K562 (cell line): ENCODE results near the gene SPATS2. TPM values are rescaled to one million over a fixed set of nuclear protein-coding genes. Genes with fewer than 3 reads are reported as not detected.

Experiments used
- ATAC-seq: fragments of 200-7000 bp; cut with Tn5 transposase; 3 replicates; pipeline ENCODE4 v1.9.1; 2020; ENCODE audit warnings: moderate library complexity
- BruUV-seq: library from RNA; stranded (reverse); fragments of 400-500 nt; replicated peaks from 2 replicates; lab custom pipeline; 2021; lab: Mats Ljungman, UMichigan
- CTCF ChIA-PET: fragments of 300-600 bp; formaldehyde crosslinking; extraction: SDS; loops from one replicate; lab custom pipeline; 2021; ENCODE audit warnings: low intra/inter-chr PET ratio; lab: Yijun Ruan, JAX
- POLR2A ChIA-PET: fragments of 300-600, 350-650 bp; sonication (Branson Sonifier 250); formaldehyde crosslinking; extraction: SDS; loops from one replicate; lab custom pipeline; 2021; ENCODE audit warnings: antibody characterized with exemption, inconsistent platforms; lab: Yijun Ruan, JAX
- DNase-seq, 4 experiments: peaks; one replicate each; pipeline versions ENCODE4 v3.0.0 to v3.0.0-alpha.2; 2011 to 2018; ENCODE audit warnings: low spot score in 3 of 4, mixed read lengths in 3 of 4; ENCODE audit errors: extremely low read depth in 1 of 4
- FAIRE-seq: peaks from 2 replicates; lab custom pipeline; 2011; peaks lifted over from hg19 to GRCh38; lab: Jason Lieb, UNC
- H2AFZ ChIP-seq: 2 replicates; pipeline ENCODE4 v1.6.0; 2011; ENCODE audit warnings: low read depth, low read length, control low read depth, inconsistent platforms
- H3K27ac ChIP-seq: fragments of 200-600 bp; 3 replicates; pipeline ENCODE4 v1.8.0; 2011; ENCODE audit warnings: low read depth, mild to moderate bottlenecking, control low read depth, inconsistent platforms, low read length, moderate library complexity, mixed read lengths; ENCODE audit errors: extremely low read depth
- H3K27me3 ChIP-seq, 2 experiments: fragments of 300-600 bp in 1 of 2; 2 replicates in 1 of 2; 3 replicates in 1 of 2; pipeline versions ENCODE4 v1.6.0 to v1.8.0; 2011; ENCODE audit warnings: inconsistent platforms in 2 of 2, low read length in 2 of 2, mild to moderate bottlenecking in 1 of 2, mixed read lengths in 1 of 2, moderate library complexity in 1 of 2; ENCODE audit not compliant: control insufficient read depth in 2 of 2, insufficient read depth in 2 of 2
- H3K36me3 ChIP-seq: fragments of 300-600 bp; 3 replicates; pipeline ENCODE4 v1.8.0; 2011; ENCODE audit warnings: mild to moderate bottlenecking, low read length, inconsistent platforms; ENCODE audit not compliant: control insufficient read depth, insufficient read depth
- H3K4me1 ChIP-seq, 2 experiments: fragments of 200-600 bp in 1 of 2; replicated peaks in 1 of 2; 2 replicates in 1 of 2; 3 replicates in 1 of 2; pipeline versions ENCODE4 v1.5.1 to v1.8.0; 2011; ENCODE audit warnings: inconsistent platforms in 2 of 2, low read length in 2 of 2, mild to moderate bottlenecking in 1 of 2, mixed read lengths in 1 of 2, moderate library complexity in 1 of 2; ENCODE audit not compliant: control insufficient read depth in 2 of 2, insufficient read depth in 2 of 2
- H3K4me2 ChIP-seq: 2 replicates; pipeline ENCODE4 v1.6.1; 2011; ENCODE audit warnings: low read length, control low read depth, inconsistent platforms, mixed read lengths; ENCODE audit not compliant: insufficient read depth
- H3K4me3 ChIP-seq: fragments of 200-600 bp; sonication (generic), shearing (Covaris generic); 2 replicates; pipeline ENCODE4 v1.5.1; 2016; ENCODE audit warnings: control low read depth, inconsistent platforms
- H3K79me2 ChIP-seq: fragments of 200-600 bp; 3 replicates; pipeline ENCODE4 v1.8.0; 2011; ENCODE audit warnings: low read length, inconsistent platforms; ENCODE audit not compliant: control insufficient read depth, insufficient read depth
- H3K9ac ChIP-seq, 2 experiments: 2 replicates each; pipeline versions ENCODE4 v1.6.0 to v1.6.1; 2011; ENCODE audit warnings: low read depth in 2 of 2, low read length in 2 of 2, control low read depth in 1 of 2, inconsistent platforms in 1 of 2, mild to moderate bottlenecking in 1 of 2, mixed read lengths in 1 of 2; ENCODE audit not compliant: insufficient read depth in 1 of 2
- H3K9me1 ChIP-seq: one replicate; pipeline ENCODE4 v1.6.0; 2011; ENCODE audit warnings: inconsistent platforms, mild to moderate bottlenecking, low read length, moderate library complexity; ENCODE audit not compliant: control insufficient read depth, insufficient read depth
- H3K9me3 ChIP-seq: replicated peaks from 2 replicates; pipeline ENCODE4 v1.5.1; 2011; ENCODE audit warnings: low read depth, low read length, inconsistent platforms; ENCODE audit not compliant: control insufficient read depth, insufficient read depth
- H4K20me1 ChIP-seq: replicated peaks from 2 replicates; pipeline ENCODE4 v1.6.1; 2011; ENCODE audit warnings: low read length, inconsistent platforms, mixed read lengths; ENCODE audit not compliant: control insufficient read depth, insufficient read depth
- KDM5B ChIP-seq: fragments of 200-600 bp; sonication (generic); IDR thresholded peaks from 2 replicates; pipeline ENCODE4 v1.6.1; 2012; ENCODE audit warnings: low read depth, mild to moderate bottlenecking, moderate library complexity, low read length, control low read depth, inconsistent platforms; ENCODE audit not compliant: insufficient replicate concordance
- NUFIP1 ChIP-seq: fragments of 450-650 bp; IDR thresholded peaks from 2 replicates; pipeline ENCODE4 v1.6.1; 2018; ENCODE audit not compliant: partially characterized antibody
- POLR2AphosphoS2 ChIP-seq: IDR thresholded peaks from 2 replicates; pipeline ENCODE4 v1.6.1; 2012; ENCODE audit warnings: low read length, improper control_type of control experiment
- POLR3G ChIP-seq: IDR thresholded peaks from 2 replicates; pipeline ENCODE4 v1.6.1; 2011; ENCODE audit not compliant: insufficient read length, insufficient replicate concordance; ENCODE audit errors: extremely low read depth
- WGBS: fragments of 100-300 bp; shearing (Covaris generic); methylation state at CpG from one replicate; pipeline ENCODE4 v1.1.6; 2016; ENCODE audit warnings: low coverage, mixed read lengths; ENCODE audit not compliant: insufficient coverage; ENCODE audit errors: missing lambda C conversion rate; 5-methylcytosine and 5-hydroxymethylcytosine counted together
- in situ Hi-C: fragments of 300-500 bp; cut with MboI; formaldehyde crosslinking; loops from 4 replicates; pipeline ENCODE4 v1.15.0; 2018; ENCODE audit warnings: inconsistent platforms, mixed read lengths
- intact Hi-C: fragments of 100-400 bp; cut with micrococcal nuclease; formaldehyde crosslinking; loops from 2 replicates; pipeline ENCODE4 v1.14.2; 2022
- polyA plus RNA-seq, 8 experiments: library from polyadenylated mRNA; depleted of rRNA in 4 of 8; stranded (reverse) in 5 of 8; unstranded in 3 of 8; fragments of >200 nt; fragmentation: Nextera tagmentation in 2 of 8; fragmentation: Illumina TruSeq in 1 of 8; extraction: Ambion mirVana in 2 of 8; extraction: Trizol in 1 of 8; gene quantifications; 2 replicates each; pipeline versions ENCODE4 v1.2.1 to v1.2.3, GENCODE V29; 2011 to 2014; ENCODE audit warnings: inconsistent platforms in 1 of 8, missing spikeins in 1 of 8
- total RNA-seq, 7 experiments: library from RNA; depleted of rRNA in 6 of 7; stranded (reverse); fragments of >200 nt in 6 of 7; fragmentation: Illumina TruSeq in 2 of 7; extraction: Trizol in 2 of 7; gene quantifications; 2 replicates each; pipeline versions ENCODE4 v1.2.1 to v1.2.3, GENCODE V29; 2011 to 2021; ENCODE audit warnings: low replicate concordance in 1 of 7

Gene SPATS2
- total and polyA plus RNA-seq, 9 of the 15 experiments (the other 6 are each of a cell fraction or from before 2014, with no cell fraction given), result 5.4 to 48.2 (median 17.5) TPM

DNA sequence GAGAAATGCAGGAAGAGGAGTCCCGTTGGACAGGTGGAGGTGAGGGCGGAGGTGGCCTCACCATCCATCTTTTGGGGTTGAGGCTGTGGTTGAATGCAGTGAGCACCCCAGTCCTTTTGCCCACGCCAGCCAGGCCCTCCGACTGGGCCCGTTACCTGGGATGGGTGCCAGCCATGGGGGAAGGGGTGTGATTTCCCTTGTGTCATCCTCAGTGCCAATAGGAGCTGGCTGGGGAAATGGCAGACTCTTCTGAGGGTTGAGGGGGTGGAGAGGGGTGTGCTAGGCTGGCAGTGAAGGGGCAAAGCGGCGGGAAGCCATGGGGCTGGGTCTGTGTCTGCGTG lies 181.2 kb downstream of the SPATS2 start:
- Histone ChIP-seq H3K36me3 (no peaks in the 10 kb centered on the region), H2AFZ (no peak overlapping the region), H3K4me1 (peaks cover 0 to 17% of the 10 kb centered on the region in 2 experiments; a peak in 3 of 5 replicates), H3K9me3 (no peaks in the 10 kb centered on the region), H4K20me1 (0 out of 2 replicates have a peak, but pooled peaks cover 3% of the 10 kb centered on the region), H3K4me3 (no peak overlapping the region), H3K27me3 (peaks cover 13 to 58% of the 10 kb centered on the region in 2 experiments; a peak in 4 of 5 replicates), H3K79me2 (no peaks in the 10 kb centered on the region), H3K9me1 (peaks cover 3% of the 10 kb centered on the region), H3K9ac (peak overlapping the region in 1 of 2 experiments; percentile 65; a peak in 2 of 4 replicates), H3K27ac (no peak overlapping the region), H3K4me2 (peak overlapping the region; percentile 58; the same call in 1 of the 2 replicates)
- DNase-seq (no peak), ATAC-seq (no peak), FAIRE-seq (no peak)
- POLR2A ChIA-PET, result interaction anchor here (0.7 kb wide), 1 partner anchor 16 kb away, joined by 4 read pairs; no protein-coding TSS in a partner anchor
- BruUV-seq, result no TSS peak
- WGBS, result 35% methylated on average over 7 of the region's 8 CpGs
- intact Hi-C loops, result no loop called here
- TF ChIP-seq POLR2AphosphoS2, result no peak
- TF ChIP-seq NUFIP1, result no peak
- TF ChIP-seq POLR3G, result no peak
- TF ChIP-seq KDM5B, result no peak
- CTCF ChIA-PET, result no interaction called here
- in situ Hi-C loops, result no loop called here
